OCI-LY3 (cell line): ENCODE results near the gene GRAMD4.
A peak's percentile ranks its signal among the peaks of the same experiment; 100 is the strongest.

Experiments used
- H2AFZ ChIP-seq: fragments of 200-600, 300-600 bp; shearing (Covaris generic); 2 replicates; pipeline ENCODE4 v1.6.0; 2014; ENCODE audit warnings: antibody characterized with exemption, low read depth, low read length
- H3K27ac ChIP-seq: fragments of 200-600, 300-600 bp; sonication (generic); 2 replicates; pipeline ENCODE4 v1.5.1; 2014; ENCODE audit warnings: mild to moderate bottlenecking, low read length, moderate library complexity, mixed read lengths
- H3K27me3 ChIP-seq: fragments of 200-600, 300-600 bp; sonication (generic); 2 replicates; pipeline ENCODE4 v1.6.1; 2014; ENCODE audit warnings: low read depth, low read length, mixed read lengths
- H3K36me3 ChIP-seq: fragments of 200-600, 300-600 bp; sonication (generic); replicated peaks from 2 replicates; pipeline ENCODE3; 2014; ENCODE audit warnings: low read depth, low read length, mixed read lengths
- H3K4me1 ChIP-seq: fragments of 300-600, 200-600 bp; sonication (generic); 2 replicates; pipeline ENCODE4 v1.6.1; 2014; ENCODE audit warnings: low read length, mixed read lengths
- H3K4me2 ChIP-seq: fragments of 200-600, 300-600 bp; sonication (generic); 2 replicates; pipeline ENCODE4 v1.6.1; 2014; ENCODE audit warnings: low read length, mixed read lengths
- H3K4me3 ChIP-seq: fragments of 300-600, 200-600 bp; sonication (generic); 2 replicates; pipeline ENCODE4 v1.5.1; 2014; ENCODE audit warnings: antibody characterized with exemption, mild to moderate bottlenecking, low read length, moderate library complexity
- H3K79me2 ChIP-seq: fragments of 300-600, 200-600 bp; shearing (Covaris generic); 2 replicates; pipeline ENCODE4 v1.6.1; 2014; ENCODE audit warnings: mild to moderate bottlenecking, low read length, mixed read lengths
- H3K9ac ChIP-seq: fragments of 300-600, 200-600 bp; shearing (Covaris generic); 2 replicates; pipeline ENCODE4 v1.6.0; 2014; ENCODE audit warnings: mild to moderate bottlenecking, low read length, moderate library complexity
- H3K9me3 ChIP-seq: fragments of 200-600, 300-600 bp; shearing (Covaris generic); 2 replicates; pipeline ENCODE4 v1.6.1; 2014; ENCODE audit warnings: low read length, mixed read lengths; ENCODE audit not compliant: insufficient read depth
- H4K20me1 ChIP-seq: fragments of 200-600, 300-600 bp; sonication (generic); 2 replicates; pipeline ENCODE4 v1.6.1; 2016; ENCODE audit warnings: low read length, mixed read lengths; ENCODE audit not compliant: insufficient read depth
- CTCF ChIP-seq: fragments of 200-600, 300-600 bp; sonication (generic); IDR thresholded peaks from 2 replicates; pipeline ENCODE4 v1.5.1; 2014; ENCODE audit warnings: antibody characterized with exemption, low read length, low read depth
- EZH2phosphoT487 ChIP-seq: fragments of 200-600 bp; shearing (Covaris generic); IDR thresholded peaks from 2 replicates; pipeline ENCODE4 v1.6.1; 2018; ENCODE audit warnings: antibody characterized with exemption, mixed run types, low read depth

The GRAMD4 gene

GRCh38 chr22:46587492-46588278 is 32.5 kb upstream of the GRAMD4 start:
- Histone ChIP-seq H2AFZ (no peak overlapping the region), H3K4me3 (peak overlapping the region; percentile 81), H4K20me1 (peaks cover 5% of the 10 kb centered on the region; the same call in 1 of the 2 replicates), H3K9me3 (no peaks in the 10 kb centered on the region), H3K27ac (peak overlapping the region; percentile 91), H3K27me3 (no peaks in the 10 kb centered on the region), H3K4me1 (peaks cover 70% of the 10 kb centered on the region), H3K79me2 (peaks cover 82% of the 10 kb centered on the region), H3K4me2 (peak overlapping the region; percentile 97), H3K9ac (peak overlapping the region; percentile 98), H3K36me3 (peaks cover 3% of the 10 kb centered on the region)
- TF ChIP-seq EZH2phosphoT487 (no peak), CTCF (no peak)

- Histone ChIP-seq H3K9me3 (no peaks in the 10 kb centered on the region), H3K27ac (peak overlapping the region; percentile 91), H3K4me1 (peaks cover 78% of the 10 kb centered on the region), H3K4me3 (peak overlapping the region; percentile 81), H3K79me2 (peaks cover 80% of the 10 kb centered on the region), H3K9ac (peak overlapping the region; percentile 98), H2AFZ (no peak overlapping the region), H3K4me2 (peak overlapping the region; percentile 97), H3K27me3 (no peaks in the 10 kb centered on the region), H4K20me1 (peaks cover 3% of the 10 kb centered on the region; the same call in 1 of the 2 replicates), H3K36me3 (peaks cover 3% of the 10 kb centered on the region)
- TF ChIP-seq CTCF = no peak
- TF ChIP-seq EZH2phosphoT487 = no peak
Observed at GRCh38 chr22:46588279-46589140, 31.7 kb upstream of the GRAMD4 start.

GRCh38 chr22:46589141-46589748 is 30.9 kb upstream of the GRAMD4 start:
- H3K4me2 ChIP-seq = peak overlapping the region; percentile 97
- H3K36me3 ChIP-seq = peaks cover 3% of the 10 kb centered on the region
- no peaks in the 10 kb centered on the region for H4K20me1 ChIP-seq
- peak overlapping the region; percentile 91 for H3K27ac ChIP-seq
- H3K4me3 ChIP-seq = peak overlapping the region; percentile 81
- H3K4me1 ChIP-seq = peaks cover 83% of the 10 kb centered on the region
- H3K79me2 ChIP-seq = peaks cover 73% of the 10 kb centered on the region
- no peak overlapping the region for H2AFZ ChIP-seq
- peak overlapping the region; percentile 98 for H3K9ac ChIP-seq
- TF ChIP-seq CTCF (no peak), EZH2phosphoT487 (no peak)
- H3K27me3 ChIP-seq = no peaks in the 10 kb centered on the region
- H3K9me3 ChIP-seq = no peaks in the 10 kb centered on the region
